HL-60 (cell line): ENCODE data around the gene EIF5A.

Experiments used
- GABPA ChIP-seq: IDR thresholded peaks from 2 replicates; pipeline ENCODE4 v1.6.1; 2012; ENCODE audit warnings: low read depth
- POLR2AphosphoS5 ChIP-seq: IDR thresholded peaks from 2 replicates; pipeline ENCODE4 v1.6.1; 2012; ENCODE audit warnings: low read depth
- TF ChIP-seq, protein P1 (sequence below): IDR thresholded peaks from one replicate; pipeline ENCODE4 v1.5.1; 2011; ENCODE audit warnings: low read length, control low read depth, inconsistent platforms; ENCODE audit not compliant: insufficient read depth
- TF ChIP-seq, protein P2 (sequence below): IDR thresholded peaks from 2 replicates; pipeline ENCODE4 v1.6.1; 2012; ENCODE audit warnings: low read depth; ENCODE audit not compliant: insufficient replicate concordance

DNA sequence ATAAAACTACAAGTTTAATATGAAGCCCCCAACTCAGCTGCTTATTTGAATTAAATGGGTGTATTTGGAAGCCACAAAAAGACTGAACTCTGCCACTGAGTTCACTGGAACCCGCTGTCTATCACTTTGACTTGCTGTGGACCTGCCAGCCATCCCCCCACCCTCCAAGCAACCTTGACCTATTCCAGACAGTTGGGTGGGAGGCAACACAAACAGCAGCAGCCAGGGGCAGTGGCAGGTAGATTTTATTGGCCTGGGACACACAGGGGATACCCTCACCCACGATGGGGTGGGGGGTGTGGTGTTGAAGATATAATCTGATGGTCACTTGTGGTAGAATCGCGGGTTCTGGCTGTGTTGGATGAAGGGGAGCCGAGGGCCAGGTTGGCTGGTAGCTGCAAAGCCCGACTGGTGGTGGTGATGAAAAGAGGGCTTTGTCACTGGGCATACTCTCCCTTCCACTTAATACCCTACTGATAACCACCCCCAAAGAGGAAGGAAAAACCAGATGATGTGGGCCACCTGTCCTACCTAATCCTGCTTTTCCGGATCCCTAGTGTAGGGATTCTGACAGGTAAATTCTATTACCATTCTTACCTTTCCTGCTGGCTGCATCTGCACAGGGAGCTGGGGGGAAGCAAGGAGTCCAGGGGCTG is 5.1 kb downstream of the EIF5A start:
- TF ChIP-seq, protein P1, sequence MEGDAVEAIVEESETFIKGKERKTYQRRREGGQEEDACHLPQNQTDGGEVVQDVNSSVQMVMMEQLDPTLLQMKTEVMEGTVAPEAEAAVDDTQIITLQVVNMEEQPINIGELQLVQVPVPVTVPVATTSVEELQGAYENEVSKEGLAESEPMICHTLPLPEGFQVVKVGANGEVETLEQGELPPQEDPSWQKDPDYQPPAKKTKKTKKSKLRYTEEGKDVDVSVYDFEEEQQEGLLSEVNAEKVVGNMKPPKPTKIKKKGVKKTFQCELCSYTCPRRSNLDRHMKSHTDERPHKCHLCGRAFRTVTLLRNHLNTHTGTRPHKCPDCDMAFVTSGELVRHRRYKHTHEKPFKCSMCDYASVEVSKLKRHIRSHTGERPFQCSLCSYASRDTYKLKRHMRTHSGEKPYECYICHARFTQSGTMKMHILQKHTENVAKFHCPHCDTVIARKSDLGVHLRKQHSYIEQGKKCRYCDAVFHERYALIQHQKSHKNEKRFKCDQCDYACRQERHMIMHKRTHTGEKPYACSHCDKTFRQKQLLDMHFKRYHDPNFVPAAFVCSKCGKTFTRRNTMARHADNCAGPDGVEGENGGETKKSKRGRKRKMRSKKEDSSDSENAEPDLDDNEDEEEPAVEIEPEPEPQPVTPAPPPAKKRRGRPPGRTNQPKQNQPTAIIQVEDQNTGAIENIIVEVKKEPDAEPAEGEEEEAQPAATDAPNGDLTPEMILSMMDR, result no peak
- TF ChIP-seq POLR2AphosphoS5 (no peak; the same call in 1 of the 2 replicates), GABPA (no peak)
- TF ChIP-seq, protein P2, sequence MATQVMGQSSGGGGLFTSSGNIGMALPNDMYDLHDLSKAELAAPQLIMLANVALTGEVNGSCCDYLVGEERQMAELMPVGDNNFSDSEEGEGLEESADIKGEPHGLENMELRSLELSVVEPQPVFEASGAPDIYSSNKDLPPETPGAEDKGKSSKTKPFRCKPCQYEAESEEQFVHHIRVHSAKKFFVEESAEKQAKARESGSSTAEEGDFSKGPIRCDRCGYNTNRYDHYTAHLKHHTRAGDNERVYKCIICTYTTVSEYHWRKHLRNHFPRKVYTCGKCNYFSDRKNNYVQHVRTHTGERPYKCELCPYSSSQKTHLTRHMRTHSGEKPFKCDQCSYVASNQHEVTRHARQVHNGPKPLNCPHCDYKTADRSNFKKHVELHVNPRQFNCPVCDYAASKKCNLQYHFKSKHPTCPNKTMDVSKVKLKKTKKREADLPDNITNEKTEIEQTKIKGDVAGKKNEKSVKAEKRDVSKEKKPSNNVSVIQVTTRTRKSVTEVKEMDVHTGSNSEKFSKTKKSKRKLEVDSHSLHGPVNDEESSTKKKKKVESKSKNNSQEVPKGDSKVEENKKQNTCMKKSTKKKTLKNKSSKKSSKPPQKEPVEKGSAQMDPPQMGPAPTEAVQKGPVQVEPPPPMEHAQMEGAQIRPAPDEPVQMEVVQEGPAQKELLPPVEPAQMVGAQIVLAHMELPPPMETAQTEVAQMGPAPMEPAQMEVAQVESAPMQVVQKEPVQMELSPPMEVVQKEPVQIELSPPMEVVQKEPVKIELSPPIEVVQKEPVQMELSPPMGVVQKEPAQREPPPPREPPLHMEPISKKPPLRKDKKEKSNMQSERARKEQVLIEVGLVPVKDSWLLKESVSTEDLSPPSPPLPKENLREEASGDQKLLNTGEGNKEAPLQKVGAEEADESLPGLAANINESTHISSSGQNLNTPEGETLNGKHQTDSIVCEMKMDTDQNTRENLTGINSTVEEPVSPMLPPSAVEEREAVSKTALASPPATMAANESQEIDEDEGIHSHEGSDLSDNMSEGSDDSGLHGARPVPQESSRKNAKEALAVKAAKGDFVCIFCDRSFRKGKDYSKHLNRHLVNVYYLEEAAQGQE, result no peak
